ENCODE measurements around the gene PLXDC1.

DNA sequence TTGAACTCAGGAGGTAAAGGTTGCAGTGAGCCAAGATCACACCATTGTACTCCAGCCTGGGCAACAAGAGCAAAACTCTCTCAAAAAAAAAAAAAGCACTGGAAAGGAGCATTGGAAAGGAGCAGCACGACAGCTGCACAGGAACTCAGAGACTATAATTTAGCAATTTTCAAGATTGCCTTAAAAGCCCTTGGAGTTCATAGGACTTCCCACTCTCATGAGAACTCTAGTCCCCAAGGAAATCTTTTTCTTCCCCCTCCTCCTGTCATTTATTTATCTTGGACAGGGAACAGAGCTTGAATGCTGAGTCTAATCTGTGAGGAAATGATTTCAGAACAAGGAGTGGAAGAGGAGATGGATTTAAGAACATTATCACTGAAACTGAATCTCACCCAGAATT is 69.0 kb downstream of the PLXDC1 start:
- TF ChIP-seq, protein P1, sequence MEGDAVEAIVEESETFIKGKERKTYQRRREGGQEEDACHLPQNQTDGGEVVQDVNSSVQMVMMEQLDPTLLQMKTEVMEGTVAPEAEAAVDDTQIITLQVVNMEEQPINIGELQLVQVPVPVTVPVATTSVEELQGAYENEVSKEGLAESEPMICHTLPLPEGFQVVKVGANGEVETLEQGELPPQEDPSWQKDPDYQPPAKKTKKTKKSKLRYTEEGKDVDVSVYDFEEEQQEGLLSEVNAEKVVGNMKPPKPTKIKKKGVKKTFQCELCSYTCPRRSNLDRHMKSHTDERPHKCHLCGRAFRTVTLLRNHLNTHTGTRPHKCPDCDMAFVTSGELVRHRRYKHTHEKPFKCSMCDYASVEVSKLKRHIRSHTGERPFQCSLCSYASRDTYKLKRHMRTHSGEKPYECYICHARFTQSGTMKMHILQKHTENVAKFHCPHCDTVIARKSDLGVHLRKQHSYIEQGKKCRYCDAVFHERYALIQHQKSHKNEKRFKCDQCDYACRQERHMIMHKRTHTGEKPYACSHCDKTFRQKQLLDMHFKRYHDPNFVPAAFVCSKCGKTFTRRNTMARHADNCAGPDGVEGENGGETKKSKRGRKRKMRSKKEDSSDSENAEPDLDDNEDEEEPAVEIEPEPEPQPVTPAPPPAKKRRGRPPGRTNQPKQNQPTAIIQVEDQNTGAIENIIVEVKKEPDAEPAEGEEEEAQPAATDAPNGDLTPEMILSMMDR (CRISPR knock-in tag; IDR thresholded peaks at IDR 0.05), result no peak
- no peak for TF ChIP-seq ZBTB21 (CRISPR knock-in tag; IDR thresholded peaks at IDR 0.05)
- TF ChIP-seq POLR2AphosphoS5 (IDR thresholded peaks at IDR 0.05; ENCODE audit: low read depth, low read length), result no peak
- TF ChIP-seq ISL2 (CRISPR knock-in tag; IDR thresholded peaks at IDR 0.05), result no peak
- TF ChIP-seq EZH2 (conservative IDR thresholded peaks at IDR 0.05; ENCODE audit: low read depth, low read length), result no peak
- no peak for TF ChIP-seq ZNF746 (CRISPR knock-in tag; IDR thresholded peaks at IDR 0.05)
- TF ChIP-seq TCF7 (IDR thresholded peaks at IDR 0.05; ENCODE audit: low read depth), result no peak
- no peak for TF ChIP-seq ZNF24 (IDR thresholded peaks at IDR 0.05)
- TF ChIP-seq TP53 (CRISPR knock-in tag; conservative IDR thresholded peaks at IDR 0.05), result no peak
- no peak for TF ChIP-seq ZNF12 (CRISPR knock-in tag; IDR thresholded peaks at IDR 0.05)
- TF ChIP-seq JARID2 (CRISPR knock-in tag; IDR thresholded peaks at IDR 0.05; ENCODE audit: insufficient replicate concordance), result no peak
- no peak for TF ChIP-seq PHF21A (CRISPR knock-in tag; IDR thresholded peaks at IDR 0.05)
- TF ChIP-seq ZNF710 (CRISPR knock-in tag; IDR thresholded peaks at IDR 0.05; ENCODE audit: borderline replicate concordance), result no peak
- TF ChIP-seq HCFC1 (IDR thresholded peaks at IDR 0.05; ENCODE audit: low read depth, low read length), result no peak
